Hematopoietic multipotent progenitor cell (in vitro differentiated cells): Measurements from ENCODE around the gene FAM180A. TPM values are rescaled to one million over a fixed set of nuclear protein-coding genes. Genes with fewer than 3 reads are reported as not detected.

Source experiments
- DNase-seq, 3 donors: peaks; one replicate each; pipeline ENCODE4 v3.0.0-alpha.2; 2011 to 2015; ENCODE audit warnings: low read depth in 2 of 3, low spot score in 2 of 3
- total RNA-seq: library from RNA; depleted of rRNA; stranded (reverse); fragments of >200 nt; gene quantifications from one replicate; pipeline ENCODE4 v1.2.3, GENCODE V29; 2012

The FAM180A gene
- total RNA-seq, 1 donor = not detected

- no peak for DNase-seq
Observed at GRCh38 chr7:135685306-135686084, 63.1 kb downstream of the FAM180A start.

- no peak for DNase-seq
Observed at GRCh38 chr7:135684699-135685098, 63.9 kb downstream of the FAM180A start.

GRCh38 chr7:135684136-135684535 lies 64.5 kb downstream of the FAM180A start:
- DNase-seq = no peak

- DNase-seq = no peak
Observed at GRCh38 chr7:135683609-135684008, 65.0 kb downstream of the FAM180A start.

GRCh38 chr7:135682191-135682590 lies 66.4 kb downstream of the FAM180A start:
- DNase-seq = no peak

GRCh38 chr7:135681762-135682161 lies 66.9 kb downstream of the FAM180A start:
- DNase-seq = no peak

Other genes with a start within 250 kb of the FAM180A start
- gene CNOT4, start 238.7 kb downstream of the FAM180A start, total RNA-seq = 8.9 TPM
- 36.9 TPM for gene NUP205, start 190.9 kb downstream of the FAM180A start, total RNA-seq
- 9.7 TPM for gene STMP1, start 86.3 kb downstream of the FAM180A start, total RNA-seq
- gene SLC13A4, start 20.6 kb downstream of the FAM180A start, total RNA-seq = not detected
- gene MTPN, start 228.5 kb upstream of the FAM180A start, total RNA-seq = 46.3 TPM